Gastrocnemius medialis (tissue), 4 donors: Measurements from ENCODE around the gene PCNX2.

Experiments used
- POLR2A ChIP-seq, 2 donors: fragments of 450-650 bp; IDR thresholded peaks; one replicate each; pipeline ENCODE4 v1.6.1; 2017; ENCODE audit warnings: antibody characterized with exemption in 2 of 2, mild to moderate bottlenecking in 2 of 2, moderate library complexity in 2 of 2
- TF ChIP-seq, protein P1 (sequence below), 5 experiments: fragments of 450-650 bp in 3 of 5; fragments of 200-600 bp in 2 of 5; sonication (generic) in 2 of 5; IDR thresholded peaks in 4 of 5; conservative IDR thresholded peaks in 1 of 5; 1 replicate in 4 of 5; 2 replicates in 1 of 5; pipeline ENCODE4 v1.5.1; 2016 to 2019; ENCODE audit warnings: antibody characterized with exemption in 5 of 5, mild to moderate bottlenecking in 3 of 5, moderate library complexity in 3 of 5

- TF ChIP-seq, protein P1, sequence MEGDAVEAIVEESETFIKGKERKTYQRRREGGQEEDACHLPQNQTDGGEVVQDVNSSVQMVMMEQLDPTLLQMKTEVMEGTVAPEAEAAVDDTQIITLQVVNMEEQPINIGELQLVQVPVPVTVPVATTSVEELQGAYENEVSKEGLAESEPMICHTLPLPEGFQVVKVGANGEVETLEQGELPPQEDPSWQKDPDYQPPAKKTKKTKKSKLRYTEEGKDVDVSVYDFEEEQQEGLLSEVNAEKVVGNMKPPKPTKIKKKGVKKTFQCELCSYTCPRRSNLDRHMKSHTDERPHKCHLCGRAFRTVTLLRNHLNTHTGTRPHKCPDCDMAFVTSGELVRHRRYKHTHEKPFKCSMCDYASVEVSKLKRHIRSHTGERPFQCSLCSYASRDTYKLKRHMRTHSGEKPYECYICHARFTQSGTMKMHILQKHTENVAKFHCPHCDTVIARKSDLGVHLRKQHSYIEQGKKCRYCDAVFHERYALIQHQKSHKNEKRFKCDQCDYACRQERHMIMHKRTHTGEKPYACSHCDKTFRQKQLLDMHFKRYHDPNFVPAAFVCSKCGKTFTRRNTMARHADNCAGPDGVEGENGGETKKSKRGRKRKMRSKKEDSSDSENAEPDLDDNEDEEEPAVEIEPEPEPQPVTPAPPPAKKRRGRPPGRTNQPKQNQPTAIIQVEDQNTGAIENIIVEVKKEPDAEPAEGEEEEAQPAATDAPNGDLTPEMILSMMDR (IDR thresholded peaks at IDR 0.05 in 4 of 5, conservative IDR thresholded peaks at IDR 0.05 in 1 of 5): no peak
- TF ChIP-seq POLR2A (IDR thresholded peaks at IDR 0.05): no peak
These were observed 328.9 kb downstream of the PCNX2 start for GRCh38 chr1:232966663-232967062.
